GM12864 (cell line): ENCODE measurements around the gene SRCIN1.

ENCODE experiments used
- DNase-seq: peaks from one replicate; pipeline ENCODE4 v3.0.0-alpha.2; 2011; ENCODE audit warnings: low read depth
- H3K4me3 ChIP-seq: 2 replicates; pipeline ENCODE4 v1.5.1; 2011; ENCODE audit warnings: mild to moderate bottlenecking, low read depth, low read length, control low read depth
- CTCF ChIP-seq: IDR thresholded peaks from 2 replicates; pipeline ENCODE4 v1.5.1; 2011; ENCODE audit warnings: low read depth, mild to moderate bottlenecking, moderate library complexity, low read length, control low read depth, inconsistent platforms; ENCODE audit errors: missing control alignments

The SRCIN1 gene

GRCh38 chr17:38585056-38585917 lies 20.5 kb downstream of the SRCIN1 start:
- TF ChIP-seq CTCF = no peak
- no peak for DNase-seq
- no peak overlapping the region for H3K4me3 ChIP-seq

- TF ChIP-seq CTCF = peak; percentile 92
- DNase-seq = no peak
Observed at GRCh38 chr17:38584350-38584925, 21.3 kb downstream of the SRCIN1 start.

GRCh38 chr17:38583828-38584349 lies 21.9 kb downstream of the SRCIN1 start:
- H3K4me3 ChIP-seq = no peak overlapping the region
- no peak for TF ChIP-seq CTCF
- no peak for DNase-seq

More at GRCh38 chr17:38584350-38584925, 21.3 kb downstream of the SRCIN1 start:
- H3K4me3 ChIP-seq = no peak overlapping the region

- TF ChIP-seq CTCF = no peak
- no peak overlapping the region for H3K4me3 ChIP-seq
- no peak for DNase-seq
Observed at GRCh38 chr17:38583176-38583575, 22.6 kb downstream of the SRCIN1 start.

- TF ChIP-seq CTCF = no peak
- H3K4me3 ChIP-seq = no peak overlapping the region
- no peak for DNase-seq
Observed at GRCh38 chr17:38582069-38582468, 23.7 kb downstream of the SRCIN1 start.

- peak; percentile 29 for TF ChIP-seq CTCF
- DNase-seq = no peak
- no peak overlapping the region for H3K4me3 ChIP-seq
Observed at GRCh38 chr17:38579934-38580333, 25.8 kb downstream of the SRCIN1 start.
